ENCODE measurements around the gene ARHGDIG.

DNA sequence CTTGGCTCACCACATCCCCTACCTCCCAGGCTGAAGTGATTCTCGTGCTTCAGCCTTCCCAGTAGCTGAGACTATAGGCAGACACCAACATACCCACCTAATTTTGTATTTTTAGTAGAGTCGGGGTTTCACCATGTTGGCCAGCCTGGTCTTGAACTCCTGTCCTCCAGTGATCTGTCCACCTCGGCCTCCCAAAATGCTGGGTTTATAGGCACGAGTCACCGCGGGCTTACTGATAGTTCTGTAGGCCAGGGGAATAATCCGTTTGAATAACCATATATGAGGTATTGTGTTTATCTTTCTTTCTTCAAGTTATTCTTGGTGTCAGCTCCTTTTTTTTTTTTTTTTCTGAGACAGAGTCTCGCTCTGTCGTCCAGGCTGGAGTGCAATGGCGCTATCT lies 38.1 kb upstream of the ARHGDIG start:
- TF ChIP-seq, protein P1, sequence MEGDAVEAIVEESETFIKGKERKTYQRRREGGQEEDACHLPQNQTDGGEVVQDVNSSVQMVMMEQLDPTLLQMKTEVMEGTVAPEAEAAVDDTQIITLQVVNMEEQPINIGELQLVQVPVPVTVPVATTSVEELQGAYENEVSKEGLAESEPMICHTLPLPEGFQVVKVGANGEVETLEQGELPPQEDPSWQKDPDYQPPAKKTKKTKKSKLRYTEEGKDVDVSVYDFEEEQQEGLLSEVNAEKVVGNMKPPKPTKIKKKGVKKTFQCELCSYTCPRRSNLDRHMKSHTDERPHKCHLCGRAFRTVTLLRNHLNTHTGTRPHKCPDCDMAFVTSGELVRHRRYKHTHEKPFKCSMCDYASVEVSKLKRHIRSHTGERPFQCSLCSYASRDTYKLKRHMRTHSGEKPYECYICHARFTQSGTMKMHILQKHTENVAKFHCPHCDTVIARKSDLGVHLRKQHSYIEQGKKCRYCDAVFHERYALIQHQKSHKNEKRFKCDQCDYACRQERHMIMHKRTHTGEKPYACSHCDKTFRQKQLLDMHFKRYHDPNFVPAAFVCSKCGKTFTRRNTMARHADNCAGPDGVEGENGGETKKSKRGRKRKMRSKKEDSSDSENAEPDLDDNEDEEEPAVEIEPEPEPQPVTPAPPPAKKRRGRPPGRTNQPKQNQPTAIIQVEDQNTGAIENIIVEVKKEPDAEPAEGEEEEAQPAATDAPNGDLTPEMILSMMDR (IDR thresholded peaks at IDR 0.05 in 4 of 5, conservative IDR thresholded peaks at IDR 0.05 in 1 of 5): no peak
- TF ChIP-seq POLR2A (IDR thresholded peaks at IDR 0.05): no peak

Data from gastrocnemius medialis (tissue), 4 donors.